ENCODE measurements around the gene CFAP53.
"Not testable (repeated sequence)": the region's sequence is repeated elsewhere in the genome, so short reads cannot be mapped to it uniquely, and the experiment has no call there.

The CFAP53 gene

GRCh38 chr18:50272568-50272967 is 6.3 kb upstream of the CFAP53 start:
- DNase-seq (ENCODE audit: low read depth in 2 of 2) = no peak

- DNase-seq (ENCODE audit: low read depth in 2 of 2) = peak; percentile 66 to 71
Measured at GRCh38 chr18:50268022-50268747, 1.9 kb upstream of the CFAP53 start.

GRCh38 chr18:50262977-50263376 is 3.3 kb downstream of the CFAP53 start:
- no peak for DNase-seq (ENCODE audit: low read depth in 2 of 2)

- no peak for DNase-seq (ENCODE audit: low read depth in 2 of 2)
Measured at GRCh38 chr18:50250935-50251334, 15.4 kb downstream of the CFAP53 start.

GRCh38 chr18:50249576-50249975 is 16.7 kb downstream of the CFAP53 start:
- no peak for DNase-seq (ENCODE audit: low read depth in 2 of 2)

GRCh38 chr18:50247561-50247960 is 18.7 kb downstream of the CFAP53 start:
- DNase-seq (ENCODE audit: low read depth in 2 of 2) = no peak

- not testable (repeated sequence) for DNase-seq (ENCODE audit: low read depth in 2 of 2)
Measured at GRCh38 chr18:50241768-50242167, 24.5 kb downstream of the CFAP53 start.

- DNase-seq (ENCODE audit: low read depth in 2 of 2) = peak in 1 of 2 donors; percentile 3
Measured at GRCh38 chr18:50240080-50240563, 26.2 kb downstream of the CFAP53 start.

- DNase-seq (ENCODE audit: low read depth in 2 of 2) = no peak
Measured at GRCh38 chr18:50232419-50232818, 33.9 kb downstream of the CFAP53 start.

- DNase-seq (ENCODE audit: low read depth in 2 of 2) = peak in 1 of 2 donors; percentile 4
Measured at GRCh38 chr18:50231621-50232020, 34.7 kb downstream of the CFAP53 start.

- DNase-seq (ENCODE audit: low read depth in 2 of 2) = not testable (repeated sequence)
Measured at GRCh38 chr18:50220249-50220648, 46.0 kb downstream of the CFAP53 start.

GRCh38 chr18:50218432-50219197 is 47.7 kb downstream of the CFAP53 start:
- peak in 1 of 2 donors; percentile 11 for DNase-seq (ENCODE audit: low read depth in 2 of 2)

- no peak for DNase-seq (ENCODE audit: low read depth in 2 of 2)
Measured at GRCh38 chr18:50209311-50209710, 57.0 kb downstream of the CFAP53 start.

- DNase-seq (ENCODE audit: low read depth in 2 of 2) = no peak
Measured at GRCh38 chr18:50207722-50208121, 58.6 kb downstream of the CFAP53 start.

- DNase-seq (ENCODE audit: low read depth in 2 of 2) = no peak
Measured at GRCh38 chr18:50203801-50204604, 62.3 kb downstream of the CFAP53 start.

GRCh38 chr18:50201476-50202018 is 64.7 kb downstream of the CFAP53 start:
- no peak for DNase-seq (ENCODE audit: low read depth in 2 of 2)

- no peak for DNase-seq (ENCODE audit: low read depth in 2 of 2)
Measured at GRCh38 chr18:50199921-50200320, 66.4 kb downstream of the CFAP53 start.

- no peak for DNase-seq (ENCODE audit: low read depth in 2 of 2)
Measured at GRCh38 chr18:50199346-50199855, 66.9 kb downstream of the CFAP53 start.

GRCh38 chr18:50196261-50196660 is 70.0 kb downstream of the CFAP53 start:
- DNase-seq (ENCODE audit: low read depth in 2 of 2) = no peak

GRCh38 chr18:50195689-50196088 is 70.6 kb downstream of the CFAP53 start:
- no peak for DNase-seq (ENCODE audit: low read depth in 2 of 2)

Data from stimulated activated CD4-positive, alpha-beta T cell treated with anti-CD3 and anti-CD28 coated beads, Interleukin-15, amount 100 ng/mL, for 48 hours (primary cell).